Astrocyte (in vitro differentiated cells and primary cell): ENCODE data around the gene SEMG2. TPM values are rescaled to one million over a fixed set of nuclear protein-coding genes. Genes with fewer than 3 reads are reported as not detected.

ENCODE experiments used
- DNase-seq: peaks from one replicate; pipeline ENCODE4 v3.0.0-alpha.2; 2010; ENCODE audit warnings: low read depth
- FAIRE-seq: peaks from 2 replicates; lab custom pipeline; 2011; peaks lifted over from hg19 to GRCh38; lab: Jason Lieb, UNC
- H2AFZ ChIP-seq: 2 replicates; pipeline ENCODE4 v1.6.0; 2012; ENCODE audit warnings: low read depth, low read length, inconsistent platforms
- H3K27ac ChIP-seq: 2 replicates; pipeline ENCODE4 v1.5.1; 2011; ENCODE audit warnings: low read depth, low read length, inconsistent platforms
- H3K27me3 ChIP-seq: 2 replicates; pipeline ENCODE4 v1.6.0; 2011; ENCODE audit warnings: low read length, inconsistent platforms; ENCODE audit not compliant: insufficient read depth
- H3K36me3 ChIP-seq: 2 replicates; pipeline ENCODE4 v1.5.1; 2011; ENCODE audit warnings: low read length, inconsistent platforms; ENCODE audit not compliant: insufficient read depth
- H3K4me1 ChIP-seq: 2 replicates; pipeline ENCODE4 v1.5.1; 2011; ENCODE audit warnings: low read length, inconsistent platforms; ENCODE audit not compliant: insufficient read depth
- H3K4me2 ChIP-seq: 2 replicates; pipeline ENCODE4 v1.6.0; 2012; ENCODE audit warnings: low read length, inconsistent platforms
- H3K4me3 ChIP-seq: 2 replicates; pipeline ENCODE4 v1.5.1; 2011; ENCODE audit warnings: low read depth, mild to moderate bottlenecking, low read length, inconsistent platforms; ENCODE audit not compliant: insufficient read depth
- H3K79me2 ChIP-seq: 2 replicates; pipeline ENCODE4 v1.6.0; 2012; ENCODE audit warnings: mild to moderate bottlenecking, low read length, inconsistent platforms; ENCODE audit not compliant: insufficient read depth
- H3K9ac ChIP-seq: 2 replicates; pipeline ENCODE4 v1.6.0; 2012; ENCODE audit warnings: mild to moderate bottlenecking, low read length, inconsistent platforms
- H3K9me3 ChIP-seq: 2 replicates; pipeline ENCODE4 v1.5.1; 2012; ENCODE audit warnings: low read depth, mild to moderate bottlenecking, low read length, inconsistent platforms; ENCODE audit not compliant: insufficient read depth
- H4K20me1 ChIP-seq: 2 replicates; pipeline ENCODE4 v1.6.0; 2012; ENCODE audit warnings: low read length, inconsistent platforms; ENCODE audit not compliant: insufficient read depth
- H3K27ac Mint-ChIP-seq: one replicate; pipeline ENCODE4 v1.8.0; 2021; ENCODE audit warnings: mild to moderate bottlenecking, mixed read lengths; ENCODE audit not compliant: unreplicated experiment
- H3K27me3 Mint-ChIP-seq: one replicate; pipeline ENCODE4 v1.8.0; 2021; ENCODE audit warnings: low read depth, mixed read lengths; ENCODE audit not compliant: unreplicated experiment
- H3K36me3 Mint-ChIP-seq: one replicate; pipeline ENCODE4 v1.8.0; 2021; ENCODE audit warnings: low read depth, mixed read lengths; ENCODE audit not compliant: unreplicated experiment
- H3K4me1 Mint-ChIP-seq: one replicate; pipeline ENCODE4 v1.8.0; 2021; ENCODE audit warnings: low read depth, mixed read lengths; ENCODE audit not compliant: unreplicated experiment
- H3K4me3 Mint-ChIP-seq: one replicate; pipeline ENCODE4 v1.8.0; 2021; ENCODE audit warnings: mild to moderate bottlenecking, moderate library complexity, mixed read lengths; ENCODE audit not compliant: unreplicated experiment
- H3K9me3 Mint-ChIP-seq: one replicate; pipeline ENCODE4 v1.8.0; 2021; ENCODE audit warnings: mild to moderate bottlenecking, mixed read lengths; ENCODE audit not compliant: unreplicated experiment
- CTCF ChIP-seq: IDR thresholded peaks from 2 replicates; pipeline ENCODE4 v1.5.1; 2011; ENCODE audit warnings: low read depth, mild to moderate bottlenecking, inconsistent platforms, low read length, moderate library complexity; ENCODE audit not compliant: insufficient read depth
- EZH2 ChIP-seq: IDR thresholded peaks from 2 replicates; pipeline ENCODE4 v1.6.1; 2012; ENCODE audit warnings: mild to moderate bottlenecking, low read length, inconsistent platforms; ENCODE audit not compliant: insufficient read depth
- total RNA-seq: library from RNA; stranded (reverse); gene quantifications from 2 replicates; pipeline ENCODE4 v1.2.1, GENCODE V29; 2021

SEMG2 gene
- total RNA-seq, 1 donor from 2014 or later, result not detected

DNA sequence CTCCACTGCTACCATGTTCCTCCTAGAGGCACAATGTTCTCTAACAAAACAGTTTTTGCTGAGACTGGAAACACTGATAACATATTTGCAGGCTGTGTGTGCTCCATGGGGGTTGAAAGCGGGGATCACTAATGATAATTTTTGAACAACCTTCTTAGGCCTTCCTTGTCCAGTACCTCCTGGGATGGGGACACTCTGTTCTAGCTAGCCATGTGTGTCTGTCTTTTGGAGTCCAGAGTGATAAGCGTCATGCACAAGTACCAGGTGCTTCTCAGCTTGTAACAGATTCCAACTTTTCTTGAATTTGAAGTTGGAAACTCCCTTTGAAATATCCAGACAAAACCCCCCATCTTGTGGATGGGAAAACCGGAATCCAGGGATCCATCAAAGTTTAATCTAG lies 31.3 kb upstream of the SEMG2 start:
- Mint-ChIP-seq H3K4me3 (no peak overlapping the region), H3K27ac (no peak overlapping the region), H3K36me3 (no peaks in the 10 kb centered on the region), H3K9me3 (no peaks in the 10 kb centered on the region), H3K27me3 (no peaks in the 10 kb centered on the region), H3K4me1 (no peaks in the 10 kb centered on the region)
- TF ChIP-seq CTCF (no peak), EZH2 (no peak)
- H3K9ac ChIP-seq, result no peak overlapping the region
- no peaks in the 10 kb centered on the region for H3K27me3 ChIP-seq
- H3K36me3 ChIP-seq, result no peaks in the 10 kb centered on the region
- H4K20me1 ChIP-seq, result no peaks in the 10 kb centered on the region
- DNase-seq (no peak), FAIRE-seq (no peak)
- H3K4me2 ChIP-seq, result no peak overlapping the region
- no peak overlapping the region for H3K27ac ChIP-seq
- no peaks in the 10 kb centered on the region for H3K4me1 ChIP-seq
- no peak overlapping the region for H2AFZ ChIP-seq
- no peaks in the 10 kb centered on the region for H3K9me3 ChIP-seq
- no peaks in the 10 kb centered on the region for H3K79me2 ChIP-seq
- H3K4me3 ChIP-seq, result no peak overlapping the region

DNA sequence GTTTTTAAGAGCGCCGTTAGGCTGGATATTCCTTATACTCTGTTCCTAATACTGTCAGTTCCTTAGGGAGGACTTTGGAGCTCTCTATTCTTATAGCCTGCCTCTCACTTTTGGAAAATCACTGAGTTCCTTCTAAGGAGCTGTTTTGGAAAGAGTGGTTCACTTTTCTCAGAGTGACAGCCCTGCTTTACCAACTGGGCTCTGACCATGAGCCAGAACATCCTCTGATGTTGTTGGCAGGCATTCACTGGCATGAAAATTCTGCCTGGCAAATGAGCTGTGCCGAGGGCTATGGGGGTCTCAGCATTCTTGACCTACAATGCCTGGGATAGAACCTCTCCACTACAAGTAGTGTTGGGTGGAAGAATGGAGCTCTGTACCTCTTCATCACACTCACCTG lies 29.2 kb upstream of the SEMG2 start:
- no peak for TF ChIP-seq CTCF
- TF ChIP-seq EZH2, result no peak
- Mint-ChIP-seq H3K27ac (no peak overlapping the region), H3K4me3 (no peak overlapping the region), H3K4me1 (no peaks in the 10 kb centered on the region), H3K36me3 (no peaks in the 10 kb centered on the region), H3K9me3 (no peaks in the 10 kb centered on the region), H3K27me3 (no peaks in the 10 kb centered on the region)
- no peaks in the 10 kb centered on the region for H3K27me3 ChIP-seq
- H3K4me1 ChIP-seq, result no peaks in the 10 kb centered on the region
- FAIRE-seq (no peak), DNase-seq (no peak)
- H3K27ac ChIP-seq, result no peak overlapping the region
- H4K20me1 ChIP-seq, result no peaks in the 10 kb centered on the region
- no peak overlapping the region for H3K4me2 ChIP-seq
- H2AFZ ChIP-seq, result no peak overlapping the region
- no peaks in the 10 kb centered on the region for H3K36me3 ChIP-seq
- no peaks in the 10 kb centered on the region for H3K9me3 ChIP-seq
- H3K4me3 ChIP-seq, result no peak overlapping the region
- H3K9ac ChIP-seq, result no peak overlapping the region
- no peaks in the 10 kb centered on the region for H3K79me2 ChIP-seq

- Histone ChIP-seq H3K9me3 (no peaks in the 10 kb centered on the region), H3K27me3 (no peaks in the 10 kb centered on the region), H3K27ac (no peak overlapping the region), H2AFZ (no peak overlapping the region), H3K9ac (no peak overlapping the region), H3K79me2 (no peaks in the 10 kb centered on the region), H3K4me1 (no peaks in the 10 kb centered on the region), H3K4me3 (no peak overlapping the region), H3K36me3 (no peaks in the 10 kb centered on the region), H3K4me2 (no peak overlapping the region), H4K20me1 (no peaks in the 10 kb centered on the region)
- DNase-seq, result no peak
- FAIRE-seq, result no peak
- TF ChIP-seq CTCF (no peak), EZH2 (no peak)
- no peaks in the 10 kb centered on the region for H3K4me1 Mint-ChIP-seq
- peaks cover under 1% of the 10 kb centered on the region for H3K27me3 Mint-ChIP-seq
- no peak overlapping the region for H3K27ac Mint-ChIP-seq
- H3K36me3 Mint-ChIP-seq, result no peaks in the 10 kb centered on the region
- no peaks in the 10 kb centered on the region for H3K9me3 Mint-ChIP-seq
- H3K4me3 Mint-ChIP-seq, result no peak overlapping the region
Measured at GRCh38 chr20:45193331-45193730, 27.8 kb upstream of the SEMG2 start.
